H1 (cell line): ENCODE results near the gene ATP6V0A1. TPM values are rescaled to one million over a fixed set of nuclear protein-coding genes. Genes with fewer than 3 reads are reported as not detected.

Experiments used
- CTCF ChIA-PET: fragments of 300-600 bp; sonication (Branson Sonifier 250); formaldehyde crosslinking; loops from one replicate; lab custom pipeline; 2021; ENCODE audit not compliant: partially characterized antibody; lab: Charles Lee
- POLR2A ChIA-PET: fragments of 300-600 bp; sonication (Branson Sonifier 250); formaldehyde crosslinking; loops from one replicate; lab custom pipeline; 2021; ENCODE audit warnings: inconsistent platforms; ENCODE audit not compliant: partially characterized antibody; lab: Charles Lee
- DNase-seq, 2 experiments: peaks; one replicate each; pipeline versions ENCODE4 v3.0.0 to v3.0.0-alpha.2; 2010 to 2022; ENCODE audit warnings: low spot score in 2 of 2, low read depth in 1 of 2, mixed read lengths in 1 of 2
- FAIRE-seq: peaks from 2 replicates; lab custom pipeline; 2011; peaks lifted over from hg19 to GRCh38; lab: Jason Lieb, UNC
- H2AFZ ChIP-seq: 2 replicates; pipeline ENCODE4 v1.8.1; 2012; ENCODE audit warnings: low read length, inconsistent platforms
- H2AK5ac ChIP-seq: 2 replicates; pipeline ENCODE4 v1.6.1; 2013; ENCODE audit warnings: low read depth, low read length
- H2BK120ac ChIP-seq: replicated peaks from 2 replicates; pipeline ENCODE3; 2013; ENCODE audit warnings: low read depth, low read length, inconsistent platforms
- H2BK12ac ChIP-seq: 2 replicates; pipeline ENCODE4 v1.6.1; 2013; ENCODE audit warnings: low read depth, low read length
- H2BK15ac ChIP-seq: 2 replicates; pipeline ENCODE4 v1.6.1; 2013; ENCODE audit warnings: low read length
- H2BK20ac ChIP-seq: 2 replicates; pipeline ENCODE4 v1.6.1; 2013; ENCODE audit warnings: low read length
- H2BK5ac ChIP-seq: 2 replicates; pipeline ENCODE4 v1.6.1; 2013; ENCODE audit warnings: low read depth, low read length
- H3K14ac ChIP-seq: 2 replicates; pipeline ENCODE4 v1.6.1; 2013; ENCODE audit warnings: inconsistent platforms; ENCODE audit not compliant: insufficient read length
- H3K18ac ChIP-seq: 2 replicates; pipeline ENCODE4 v1.6.1; 2013; ENCODE audit warnings: low read length; ENCODE audit errors: extremely low read depth
- H3K23ac ChIP-seq: 2 replicates; pipeline ENCODE4 v1.6.1; 2013; ENCODE audit warnings: inconsistent platforms; ENCODE audit not compliant: insufficient read length
- H3K23me2 ChIP-seq: 2 replicates; pipeline ENCODE4 v1.6.1; 2013; ENCODE audit warnings: low read depth, low read length
- H3K27ac ChIP-seq: 2 replicates; pipeline ENCODE4 v1.6.1; 2011; ENCODE audit warnings: low read depth, low read length, inconsistent platforms
- H3K27me3 ChIP-seq, 4 experiments: replicated peaks in 1 of 4; 1 replicate in 1 of 4; 2 replicates in 3 of 4; pipeline versions ENCODE4 v1.6.1 to v1.8.1; 2011 to 2013; ENCODE audit warnings: low read length in 3 of 4, mild to moderate bottlenecking in 3 of 4, inconsistent platforms in 2 of 4, mixed read lengths in 2 of 4, moderate library complexity in 1 of 4; ENCODE audit not compliant: control insufficient read depth in 3 of 4, insufficient read depth in 3 of 4; ENCODE audit errors: extremely low read depth in 1 of 4
- H3K36me3 ChIP-seq, 4 experiments: 2 replicates each; pipeline versions ENCODE4 v1.6.1 to v1.8.1; 2011 to 2013; ENCODE audit warnings: mild to moderate bottlenecking in 4 of 4, low read length in 3 of 4, moderate library complexity in 2 of 4, control low read depth in 1 of 4, inconsistent platforms in 1 of 4; ENCODE audit not compliant: insufficient read depth in 4 of 4, control insufficient read depth in 2 of 4
- H3K4ac ChIP-seq: replicated peaks from 2 replicates; pipeline ENCODE3; 2013; ENCODE audit warnings: low read length, low read depth, mixed read lengths, inconsistent platforms; ENCODE audit not compliant: insufficient read length
- H3K4me1 ChIP-seq, 4 experiments: replicated peaks in 1 of 4; 1 replicate in 1 of 4; 2 replicates in 3 of 4; pipeline versions ENCODE4 v1.6.1 to v1.8.1; 2011 to 2013; ENCODE audit warnings: low read length in 3 of 4, inconsistent platforms in 2 of 4, mixed read lengths in 1 of 4; ENCODE audit not compliant: insufficient read depth in 4 of 4, control insufficient read depth in 3 of 4
- H3K4me2 ChIP-seq, 2 experiments: 2 replicates each; pipeline versions ENCODE4 v1.6.1 to v1.8.1; 2011 to 2013; ENCODE audit warnings: low read depth in 2 of 2, low read length in 2 of 2, control low read depth in 1 of 2, inconsistent platforms in 1 of 2, mild to moderate bottlenecking in 1 of 2; ENCODE audit not compliant: insufficient read depth in 1 of 2
- H3K4me3 ChIP-seq, 4 experiments: fragments of 200-600, 300-600 bp in 1 of 4; sonication (generic), shearing (Covaris generic), sonication (Bioruptor Twin) in 1 of 4; 2 replicates each; pipeline versions ENCODE4 v1.5.1 to v1.8.1; 2011 to 2016; ENCODE audit warnings: low read length in 4 of 4, low read depth in 3 of 4, control low read depth in 2 of 4, inconsistent platforms in 2 of 4, mild to moderate bottlenecking in 2 of 4, mixed read lengths in 1 of 4, moderate library complexity in 1 of 4; ENCODE audit not compliant: insufficient read depth in 2 of 4; ENCODE audit errors: extremely low read depth in 1 of 4
- H3K56ac ChIP-seq: replicated peaks from 2 replicates; pipeline ENCODE3; 2013; ENCODE audit warnings: low read depth, mild to moderate bottlenecking, mixed read lengths, low read length, inconsistent platforms; ENCODE audit not compliant: insufficient read length
- H3K79me1 ChIP-seq: 2 replicates; pipeline ENCODE4 v1.6.1; 2013; ENCODE audit warnings: low read depth, low read length, control low read depth
- H3K79me2 ChIP-seq, 2 experiments: 2 replicates each; pipeline versions ENCODE4 v1.6.1 to v1.8.1; 2012 to 2013; ENCODE audit warnings: low read length in 2 of 2, mild to moderate bottlenecking in 2 of 2, inconsistent platforms in 1 of 2; ENCODE audit not compliant: insufficient read depth in 2 of 2, control insufficient read depth in 1 of 2
- H3K9ac ChIP-seq, 4 experiments: replicated peaks in 1 of 4; 1 replicate in 1 of 4; 2 replicates in 3 of 4; pipeline versions ENCODE4 v1.6.1 to v1.8.1; 2011 to 2013; ENCODE audit warnings: low read depth in 3 of 4, low read length in 3 of 4, control low read depth in 2 of 4, mild to moderate bottlenecking in 2 of 4, moderate library complexity in 2 of 4, inconsistent platforms in 1 of 4; ENCODE audit errors: extremely low read depth in 1 of 4
- H3K9me3 ChIP-seq, 2 experiments: 2 replicates each; pipeline versions ENCODE4 v1.6.1 to v1.8.1; 2012 to 2013; ENCODE audit warnings: mild to moderate bottlenecking in 2 of 2, moderate library complexity in 2 of 2, control low read depth in 1 of 2, inconsistent platforms in 1 of 2, low read depth in 1 of 2, low read length in 1 of 2, mixed read lengths in 1 of 2; ENCODE audit not compliant: insufficient read depth in 2 of 2
- H4K20me1 ChIP-seq, 2 experiments: replicated peaks in 1 of 2; 2 replicates each; pipeline versions ENCODE3 to v1.8.1; 2011 to 2013; ENCODE audit warnings: inconsistent platforms in 2 of 2, low read length in 2 of 2, mild to moderate bottlenecking in 1 of 2; ENCODE audit not compliant: insufficient read depth in 2 of 2, control insufficient read depth in 1 of 2
- H4K5ac ChIP-seq: 2 replicates; pipeline ENCODE4 v1.6.1; 2013; ENCODE audit warnings: low read length, low read depth, mixed read lengths, inconsistent platforms; ENCODE audit not compliant: insufficient read length
- H4K8ac ChIP-seq: 2 replicates; pipeline ENCODE4 v1.8.0; 2013; ENCODE audit warnings: mild to moderate bottlenecking, moderate library complexity, low read length, inconsistent platforms; ENCODE audit not compliant: insufficient read depth; ENCODE audit errors: extremely low read depth
- H4K91ac ChIP-seq: replicated peaks from 2 replicates; pipeline ENCODE3; 2013; ENCODE audit warnings: low read length, mixed read lengths, inconsistent platforms; ENCODE audit not compliant: insufficient read length
- BACH1 ChIP-seq: IDR thresholded peaks from 2 replicates; pipeline ENCODE4 v1.6.1; 2012; ENCODE audit warnings: low read length, improper control_type of control experiment
- GTF2F1 ChIP-seq: IDR thresholded peaks from 2 replicates; pipeline ENCODE4 v1.6.1; 2012; ENCODE audit warnings: low read depth, low read length, improper control_type of control experiment, borderline replicate concordance
- MAFK ChIP-seq: IDR thresholded peaks from 2 replicates; pipeline ENCODE4 v1.6.1; 2012; ENCODE audit warnings: low read depth, mild to moderate bottlenecking, improper control_type of control experiment, low read length
- POU5F1 ChIP-seq: IDR thresholded peaks from 2 replicates; pipeline ENCODE4 v1.6.1; 2011; ENCODE audit warnings: low read depth, mild to moderate bottlenecking, low read length, moderate library complexity
- SAP30 ChIP-seq: fragments of 300-600 bp; sonication (generic); IDR thresholded peaks from 2 replicates; pipeline ENCODE4 v1.7.1; 2012; ENCODE audit warnings: low read length, moderate library complexity, mild to moderate bottlenecking, inconsistent platforms; ENCODE audit not compliant: insufficient read depth, insufficient replicate concordance
- TBP ChIP-seq: IDR thresholded peaks from 2 replicates; pipeline ENCODE4 v1.6.1; 2011; ENCODE audit warnings: low read depth, low read length, improper control_type of control experiment
- YY1 ChIP-seq: IDR thresholded peaks from 2 replicates; pipeline ENCODE4 v1.6.1; 2011; ENCODE audit warnings: low read depth, mild to moderate bottlenecking, low read length
- WGBS, 2 experiments: shearing (Covaris generic) in 1 of 2; methylation state at CpG; one replicate each; pipeline versions ENCODE4 v1.1.6 to v1.1.7; 2013 to 2015; ENCODE audit warnings: low lambda C conversion rate in 2 of 2, mixed read lengths in 2 of 2, inconsistent platforms in 1 of 2, low coverage in 1 of 2, missing lambda C conversion rate in 1 of 2; ENCODE audit not compliant: insufficient replicate concordance in 2 of 2, insufficient coverage in 1 of 2, insufficient read length in 1 of 2; ENCODE audit errors: extremely low coverage in 1 of 2, missing lambda C conversion rate in 1 of 2; 5-methylcytosine and 5-hydroxymethylcytosine counted together
- polyA plus RNA-seq, 7 experiments: library from polyadenylated mRNA; depleted of rRNA in 3 of 7; stranded (reverse) in 5 of 7; unstranded in 2 of 7; fragments of >200 nt in 5 of 7; fragments of 200-250 nt in 2 of 7; gene quantifications; 1 replicate in 5 of 7; 2 replicates in 1 of 7; 4 replicates in 1 of 7; pipeline versions ENCODE4 v1.2.1 to v1.2.3, GENCODE V29; 2011 to 2013; ENCODE audit warnings: missing spikeins in 2 of 7, mixed read lengths in 2 of 7
- total RNA-seq: library from RNA; stranded (reverse); fragmentation: NEBNext Ultra II Directional; extraction: Animal tissue kit (Norgen Biotek cat#: 25700); gene quantifications from 2 replicates; pipeline ENCODE4 v1.2.1, GENCODE V29; 2021

The ATP6V0A1 gene
- total and polyA plus RNA-seq, 2 of the 8 experiments (the other 6 are each of a cell fraction or from before 2014, with no cell fraction given): 55.3 to 63.4 TPM

DNA sequence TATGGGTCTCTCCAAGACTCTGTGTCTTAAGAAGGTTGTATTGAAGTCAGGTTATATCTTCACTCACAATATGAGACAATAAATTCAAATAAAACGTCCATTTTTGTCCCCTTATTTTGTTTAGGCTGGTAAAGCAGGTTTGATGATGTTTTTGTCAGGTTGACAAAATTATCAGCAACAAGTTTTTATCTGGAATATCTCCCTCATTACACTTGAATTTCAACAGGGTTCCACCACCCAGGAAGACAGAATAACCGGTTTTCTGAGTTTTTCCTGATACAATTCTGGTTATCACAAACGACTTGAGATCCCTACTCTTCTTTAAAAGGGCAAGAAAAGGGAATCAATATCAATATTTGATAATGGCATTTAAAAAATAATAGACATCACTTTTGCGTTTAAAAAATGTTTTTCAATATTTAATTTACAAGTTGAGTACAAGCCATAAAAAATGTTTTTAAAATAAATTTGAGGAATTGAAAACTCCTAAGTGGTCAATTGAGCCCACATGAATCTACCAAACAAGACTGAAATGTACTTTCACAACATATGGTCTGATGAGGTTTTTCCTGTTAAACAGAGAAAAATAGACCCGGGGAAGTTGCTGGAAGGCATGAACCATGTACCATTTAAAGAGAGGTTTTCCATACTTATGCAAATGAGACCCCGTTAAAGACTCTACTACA is 1.4 kb upstream of the ATP6V0A1 start:
- no peak overlapping the region for H4K91ac ChIP-seq
- no peak overlapping the region for H3K9ac ChIP-seq
- no peak overlapping the region for H2BK20ac ChIP-seq
- H3K23ac ChIP-seq: no peak overlapping the region
- H2AFZ ChIP-seq: no peak overlapping the region
- no peak overlapping the region for H3K4ac ChIP-seq
- POLR2A ChIA-PET: no interaction called here
- 76% methylated on average over 6 of the region's 6 CpGs; no CpG with 5 or more reads in 1 of the 2 experiments for WGBS, 2 experiments
- peaks cover 0 to 17% of the 10 kb centered on the region in 2 experiments; a peak in 2 of 4 replicates for H3K79me2 ChIP-seq
- H2BK5ac ChIP-seq: no peak overlapping the region
- H3K18ac ChIP-seq: no peak overlapping the region
- H3K27me3 ChIP-seq: no peaks in the 10 kb centered on the region
- no peaks in the 10 kb centered on the region for H3K79me1 ChIP-seq
- H3K27ac ChIP-seq: no peak overlapping the region
- H4K8ac ChIP-seq: no peak overlapping the region
- no peak for FAIRE-seq
- H3K9me3 ChIP-seq: no peaks in the 10 kb centered on the region
- H3K4me2 ChIP-seq: no peak overlapping the region
- no peak for TF ChIP-seq BACH1
- TF ChIP-seq SAP30: no peak
- no peak for TF ChIP-seq YY1
- no peak for TF ChIP-seq GTF2F1
- no peak for TF ChIP-seq TBP
- no peak for TF ChIP-seq POU5F1
- no peak for TF ChIP-seq MAFK
- TF ChIP-seq, all 59 proteins: peak for 0
- H3K14ac ChIP-seq: no peak overlapping the region
- H3K36me3 ChIP-seq: peaks cover 0 to 6% (median 3%) of the 10 kb centered on the region in 4 experiments; a peak in 3 of 8 replicates
- H2BK15ac ChIP-seq: no peak overlapping the region
- peaks cover 0 to 8% (median 4%) of the 10 kb centered on the region in 4 experiments; a peak in 3 of 7 replicates for H3K4me1 ChIP-seq
- H3K23me2 ChIP-seq: peaks cover 2% of the 10 kb centered on the region
- no peak overlapping the region for H2BK12ac ChIP-seq
- DNase-seq: no peak
- H3K56ac ChIP-seq: no peak overlapping the region
- no peak overlapping the region for H3K4me3 ChIP-seq
- peaks cover 0 to 6% of the 10 kb centered on the region in 2 experiments for H4K20me1 ChIP-seq
- no peak overlapping the region for H2BK120ac ChIP-seq
- H4K5ac ChIP-seq: peak overlapping the region; percentile 46
- H2AK5ac ChIP-seq: no peak overlapping the region
- CTCF ChIA-PET: interaction anchor here (1.4 to 1.7 kb wide), 2 partner anchors 18 to 22 kb away, joined by 3 to 7 read pairs; no protein-coding TSS in a partner anchor
